GM12878 (cell line): ENCODE data around the gene ENSA.

Experiments
- MYC ChIP-seq: IDR thresholded peaks from 2 replicates; pipeline ENCODE4 v1.6.1; 2011; ENCODE audit warnings: mild to moderate bottlenecking, low read length, moderate library complexity, inconsistent platforms; ENCODE audit not compliant: insufficient read depth, insufficient replicate concordance, insufficient read length, severe bottlenecking
- USF2 ChIP-seq: IDR thresholded peaks from 2 replicates; pipeline ENCODE4 v1.6.1; 2011; ENCODE audit warnings: low read depth, low read length, improper control_type of control experiment, borderline replicate concordance
- ZNF274 ChIP-seq: IDR thresholded peaks from one replicate; pipeline ENCODE4 v1.8.0; 2011; ENCODE audit not compliant: insufficient read length, insufficient read depth

GRCh38 chr1:150575518-150576366 is 53.7 kb downstream of the ENSA start:
- TF ChIP-seq USF2 (no peak), MYC (no peak), ZNF274 (no peak)
